GM15510 (cell line): ENCODE results near the gene IRF2BP2.

Source experiments
- POLR2A ChIP-seq: IDR thresholded peaks from 3 replicates; pipeline ENCODE4 v1.6.1; 2011; ENCODE audit warnings: borderline replicate concordance; ENCODE audit not compliant: insufficient read length; ENCODE audit errors: extremely low read depth

IRF2BP2 gene

DNA sequence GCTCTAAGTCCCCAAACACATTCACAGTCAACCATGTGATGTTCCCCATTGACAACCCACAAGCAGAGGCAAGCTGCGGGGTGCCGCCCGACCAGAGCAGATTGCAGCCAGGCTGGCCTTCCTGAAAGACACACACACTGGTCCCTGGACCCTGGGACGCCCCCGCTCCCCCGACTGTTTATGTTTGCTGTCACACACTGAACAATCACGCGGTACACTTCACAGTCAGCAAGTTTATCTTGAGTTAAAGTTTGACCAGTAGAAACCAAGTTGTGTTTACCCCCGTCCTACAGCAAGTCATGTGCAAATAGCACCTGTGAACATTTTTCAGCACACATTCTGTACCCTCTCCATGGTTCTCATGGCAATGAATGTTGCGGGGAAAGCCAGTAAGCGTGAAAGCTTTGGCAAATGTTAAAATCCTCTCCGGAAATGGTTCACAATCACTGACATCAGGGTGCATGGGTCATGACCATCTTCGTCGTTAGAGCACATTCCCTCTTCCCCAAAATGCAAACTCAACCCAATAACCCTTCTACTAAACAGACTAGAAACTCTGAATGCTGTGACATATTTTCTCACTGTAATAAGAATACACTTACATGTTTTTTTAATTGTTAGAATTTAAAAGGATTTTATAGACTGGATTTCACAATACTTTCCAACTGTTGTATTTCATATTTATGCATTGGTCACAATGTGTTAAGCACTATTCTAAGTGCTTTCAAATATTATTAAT is 33.3 kb upstream of the IRF2BP2 start:
- no peak for TF ChIP-seq POLR2A

DNA sequence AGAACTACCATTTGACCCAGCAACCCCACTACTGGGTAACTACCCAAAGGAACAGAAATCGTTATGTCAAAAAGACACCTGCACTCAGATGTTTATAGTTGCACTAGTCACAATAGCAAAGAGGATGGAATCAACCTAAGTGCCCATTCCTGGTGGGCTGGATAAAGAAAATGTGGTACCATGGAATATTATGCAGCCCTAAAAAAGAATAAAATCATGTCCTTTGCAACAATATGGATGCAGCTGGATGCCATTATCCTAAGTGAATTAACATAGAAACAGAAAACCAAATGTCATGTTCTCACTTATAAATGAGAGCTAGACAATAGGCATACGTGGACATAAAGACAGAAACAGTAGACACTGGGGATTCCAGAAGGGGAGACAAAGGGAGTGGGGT is 32.5 kb upstream of the IRF2BP2 start:
- TF ChIP-seq POLR2A: no peak

DNA sequence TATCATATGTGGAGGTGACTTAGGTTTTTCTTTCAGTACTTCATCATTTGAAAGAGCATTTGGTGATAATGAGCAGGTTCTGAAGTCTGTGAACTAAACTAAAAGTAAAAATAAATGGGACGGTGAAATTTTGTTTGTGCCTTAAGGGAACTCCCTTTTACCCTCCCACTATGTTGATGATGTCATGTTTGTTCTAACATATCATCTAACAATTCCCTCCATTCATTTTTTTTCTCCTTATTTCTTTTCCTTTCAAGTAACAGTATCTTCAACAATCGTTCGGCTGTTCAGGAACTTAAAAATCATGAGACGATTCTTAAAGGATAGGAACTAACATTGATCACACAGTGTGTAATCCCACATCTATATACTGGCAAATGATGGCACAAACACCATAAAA is 30.0 kb upstream of the IRF2BP2 start:
- no peak for TF ChIP-seq POLR2A

DNA sequence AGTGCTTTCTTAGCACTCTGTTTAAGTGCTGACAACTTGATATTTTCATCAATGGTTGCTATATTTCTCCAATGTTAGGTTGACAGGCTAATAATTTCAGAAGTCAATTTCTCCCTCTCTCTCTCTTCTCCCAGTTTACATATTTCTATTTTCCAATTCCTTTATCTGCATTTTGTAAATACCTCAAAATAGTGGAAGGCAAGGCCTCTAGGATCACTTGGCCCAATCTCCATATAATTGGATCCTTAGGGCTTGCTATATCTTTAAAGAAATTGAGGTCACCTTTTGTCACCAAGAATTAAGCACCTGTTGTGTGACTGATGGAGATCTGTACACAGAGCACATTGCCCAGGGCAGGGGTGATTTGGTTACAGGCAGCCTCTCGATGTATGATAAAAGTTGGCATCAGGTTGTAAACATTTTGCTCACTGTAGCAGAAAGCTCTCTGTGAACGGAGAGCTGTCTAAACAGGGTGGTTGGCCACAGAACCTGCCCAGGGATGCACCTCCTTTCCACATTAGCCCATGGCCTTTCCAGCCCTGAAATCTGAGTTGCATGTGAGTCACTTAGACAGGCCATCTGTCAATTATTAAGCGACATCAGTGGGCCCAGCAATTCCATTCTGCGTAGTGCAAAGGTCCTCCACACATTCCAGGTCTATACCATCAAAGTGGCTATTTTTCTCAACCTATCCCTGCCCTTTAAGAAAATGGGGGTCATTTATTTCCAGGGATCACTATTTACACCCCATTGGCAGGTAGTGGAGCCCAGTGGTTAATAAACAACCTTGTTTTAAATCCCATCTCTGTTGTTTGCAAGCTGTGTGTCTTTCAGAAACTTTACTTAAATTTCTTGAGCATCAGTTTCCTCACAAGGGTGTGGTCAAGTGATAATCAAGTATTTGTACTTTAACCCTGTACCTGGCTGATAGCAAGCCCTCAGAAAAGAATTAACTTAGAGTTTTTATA is 29.1 kb upstream of the IRF2BP2 start:
- TF ChIP-seq POLR2A: no peak

DNA sequence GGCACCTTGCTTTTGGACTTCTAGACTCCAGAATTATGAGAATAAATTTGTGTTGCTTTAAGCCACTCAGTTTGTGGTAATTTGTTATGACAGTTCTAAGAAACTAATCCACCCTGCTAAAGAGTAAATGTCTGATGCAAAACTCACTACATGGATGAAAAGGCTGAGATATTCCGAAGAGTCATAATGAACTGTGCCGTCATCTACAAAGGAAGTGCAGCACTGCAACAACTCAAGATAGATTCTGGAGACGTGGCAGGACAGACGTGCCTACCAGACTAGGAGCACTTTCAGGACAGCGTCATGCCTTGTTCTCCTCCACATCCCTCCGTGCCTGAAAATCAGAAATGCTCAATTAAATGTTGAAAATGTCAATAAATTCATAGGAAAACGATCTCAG is 24.4 kb upstream of the IRF2BP2 start:
- no peak for TF ChIP-seq POLR2A

DNA sequence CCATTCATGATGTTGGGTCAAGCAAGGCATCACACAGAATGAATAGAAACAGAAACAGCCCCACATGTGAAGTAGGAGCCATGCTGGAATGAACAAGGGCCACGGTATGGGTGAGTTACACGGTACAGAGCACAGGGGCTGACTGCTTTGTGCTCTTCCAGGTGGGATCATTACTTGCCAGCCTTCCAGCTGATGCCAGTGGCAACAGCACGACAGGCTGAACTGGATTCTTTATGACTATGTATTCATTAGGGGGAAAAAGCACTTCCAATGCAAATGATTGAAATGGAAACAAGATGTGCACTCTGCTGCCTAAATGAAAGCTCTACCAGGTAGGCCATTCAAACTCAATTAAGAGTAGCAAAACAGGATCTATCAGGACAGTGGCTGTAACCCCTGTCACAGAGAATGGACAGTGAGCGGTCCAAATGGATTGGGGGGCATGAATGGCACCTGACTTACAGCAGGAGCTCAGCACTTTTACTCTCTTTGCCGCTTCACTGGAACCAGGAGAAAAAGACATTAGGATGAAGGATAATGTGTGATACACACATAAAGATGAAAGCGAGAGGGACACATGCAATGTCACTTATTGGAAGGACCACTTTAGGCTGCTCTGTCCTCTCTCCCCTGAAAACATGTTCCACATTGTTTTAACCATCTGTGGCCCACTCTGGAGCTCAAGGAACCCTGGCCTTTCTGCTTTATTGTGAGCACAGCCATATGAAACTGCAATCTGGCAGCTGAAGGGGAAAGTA is 23.4 kb upstream of the IRF2BP2 start:
- TF ChIP-seq POLR2A: no peak

DNA sequence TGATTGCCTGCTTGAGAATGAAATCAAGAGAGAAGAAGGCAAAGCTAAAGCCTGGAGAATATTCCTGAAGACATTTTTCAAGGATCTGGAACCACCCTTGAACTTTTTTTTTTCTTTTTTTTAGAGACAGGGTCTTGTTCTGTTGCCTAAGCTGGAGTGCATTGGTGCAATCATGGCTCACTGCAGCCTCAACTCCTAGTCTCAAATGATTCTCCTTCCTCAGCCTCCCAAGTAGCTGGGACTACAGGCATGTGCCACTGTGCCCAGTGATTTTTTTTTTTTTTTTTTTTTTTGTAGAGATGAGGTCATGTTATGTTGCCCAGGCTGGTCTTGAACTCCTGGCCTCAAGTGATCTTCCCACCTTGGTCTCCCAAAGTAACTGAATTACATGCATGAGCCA is 22.2 kb upstream of the IRF2BP2 start:
- TF ChIP-seq POLR2A: no peak

DNA sequence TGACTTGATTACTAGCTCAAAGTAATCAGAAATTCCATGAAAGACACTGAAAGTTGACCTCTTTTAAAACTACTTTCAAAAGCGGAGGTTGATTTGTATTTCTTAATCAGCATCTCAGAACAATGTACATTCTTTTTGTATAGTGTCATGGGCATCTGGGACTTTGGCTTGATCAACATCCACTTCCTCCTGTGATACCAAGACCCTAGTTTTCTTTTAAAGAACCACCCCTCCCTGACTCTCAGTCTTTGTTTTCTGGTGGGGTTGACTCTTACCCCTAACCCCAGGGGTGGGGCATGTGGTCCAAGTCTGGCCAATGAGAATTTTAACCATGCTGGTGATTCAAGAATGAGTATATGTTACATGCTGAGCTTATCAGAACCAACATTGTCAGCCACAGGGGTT is 21.7 kb upstream of the IRF2BP2 start:
- no peak for TF ChIP-seq POLR2A

DNA sequence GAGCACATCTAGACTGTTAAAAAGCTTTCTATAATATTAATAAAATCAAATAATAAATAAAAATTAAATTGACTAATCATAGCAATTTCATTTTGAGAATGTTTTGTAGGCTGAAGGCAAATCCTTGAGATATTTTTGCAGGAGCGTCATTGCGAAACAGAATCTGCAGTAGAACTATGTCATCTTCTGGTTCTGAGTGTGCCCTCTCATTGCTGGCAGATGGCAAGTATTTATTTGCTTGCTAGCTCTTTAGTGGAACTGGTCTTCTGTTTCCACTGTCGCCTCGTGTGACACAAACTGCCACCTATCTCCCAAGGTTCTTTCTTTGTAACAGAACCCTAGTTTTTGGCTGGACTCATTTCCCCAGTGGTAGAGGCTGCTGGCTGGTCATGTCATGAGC is 19.0 kb upstream of the IRF2BP2 start:
- TF ChIP-seq POLR2A: no peak

DNA sequence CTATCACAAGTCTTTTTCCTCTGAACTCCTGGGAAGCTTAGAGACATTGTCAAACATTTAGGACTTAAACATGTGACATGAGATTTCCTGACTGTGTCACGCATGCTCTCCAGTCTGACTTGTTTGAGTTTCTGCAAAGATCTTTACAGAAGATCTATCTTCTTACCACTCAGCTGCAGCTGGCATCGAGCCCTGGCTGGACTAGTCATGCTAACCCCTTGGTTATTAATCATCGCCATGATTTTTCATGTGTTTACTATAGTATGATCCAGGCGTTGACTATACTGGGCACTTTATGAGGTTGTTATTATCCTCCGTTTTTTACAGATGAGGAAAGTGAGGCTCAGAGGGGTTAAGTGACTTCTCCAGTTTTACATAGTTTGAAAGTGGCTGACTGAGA is 18.1 kb upstream of the IRF2BP2 start:
- no peak for TF ChIP-seq POLR2A

DNA sequence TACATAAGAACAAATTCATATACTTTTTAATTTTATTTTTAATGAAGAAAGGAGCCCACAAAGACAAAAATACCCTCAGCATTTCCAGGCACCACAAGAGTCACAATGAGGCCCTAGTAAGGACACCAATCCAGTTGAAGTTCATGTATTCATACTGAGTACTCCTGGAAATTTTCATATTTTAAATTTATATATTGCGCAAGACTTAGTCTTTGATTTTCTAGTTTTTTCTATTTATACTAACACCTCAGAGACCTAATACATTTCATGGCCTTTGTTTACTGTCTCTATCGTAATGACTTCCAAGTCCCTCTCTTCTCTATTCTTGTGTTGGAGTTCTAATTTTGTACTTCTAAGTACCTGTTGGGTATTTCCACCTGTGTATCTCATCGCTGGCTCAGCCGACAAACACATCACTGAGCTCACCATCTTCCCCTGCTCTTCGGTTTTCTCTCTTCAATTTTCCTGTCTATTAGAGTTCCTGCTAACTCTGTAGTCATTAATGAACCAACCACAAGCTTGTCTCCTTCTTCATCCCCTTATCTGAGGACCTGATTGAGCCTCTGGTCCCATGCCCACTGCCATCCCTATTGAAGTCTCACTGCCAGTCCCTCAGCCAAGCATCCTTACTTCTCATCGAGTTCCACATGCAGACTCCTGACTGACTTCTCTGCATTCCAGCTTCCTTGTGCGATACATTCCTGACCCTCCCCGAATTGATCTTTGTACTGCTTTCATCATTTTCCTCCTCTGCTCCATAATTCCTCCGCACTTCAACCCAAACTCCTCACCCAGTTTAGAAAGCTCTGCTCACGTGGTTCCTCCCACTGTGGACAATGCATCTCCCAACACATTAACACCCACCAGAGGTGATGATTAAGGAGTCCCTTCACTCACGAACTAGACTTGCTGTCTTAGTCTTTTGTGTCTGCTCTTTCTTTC is 17.3 kb upstream of the IRF2BP2 start:
- TF ChIP-seq POLR2A: no peak

DNA sequence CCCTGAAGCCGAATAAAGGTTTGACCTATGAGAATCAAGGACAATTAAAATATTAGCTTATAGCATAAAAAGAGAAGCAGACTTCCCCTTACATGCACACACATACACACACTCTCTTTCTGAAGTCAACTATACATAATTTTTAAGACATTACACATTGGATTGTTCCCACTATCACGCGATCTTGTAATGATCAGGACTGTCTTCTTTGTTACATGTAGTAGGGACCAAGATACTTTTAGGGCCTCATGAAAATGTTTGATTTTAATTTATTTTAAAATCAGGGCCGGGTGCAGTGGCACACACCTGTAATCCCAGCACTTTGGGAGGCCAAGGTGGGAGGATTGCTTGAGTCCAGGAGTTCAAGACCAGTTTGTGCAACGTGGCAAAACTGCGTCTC is 16.4 kb upstream of the IRF2BP2 start:
- TF ChIP-seq POLR2A: no peak

DNA sequence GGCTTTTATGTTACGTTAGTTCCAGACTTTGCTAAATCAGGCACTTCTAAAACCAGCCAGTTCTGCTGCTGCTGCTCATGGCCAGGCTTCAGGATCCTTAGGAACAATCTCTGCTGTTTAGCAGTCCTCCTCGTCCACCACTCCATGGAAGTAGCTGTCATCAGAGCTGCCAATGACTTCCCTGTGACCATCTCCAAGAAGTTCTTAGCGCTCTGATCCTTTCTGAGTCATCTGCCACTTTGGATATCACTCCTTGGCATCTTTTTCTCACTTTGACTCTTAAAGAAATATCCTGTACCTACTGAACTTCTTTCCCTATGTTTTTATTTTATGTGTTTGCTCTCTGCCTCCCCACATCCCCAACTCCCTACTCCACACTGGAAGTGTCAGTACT is 14.7 kb upstream of the IRF2BP2 start:
- TF ChIP-seq POLR2A: no peak

DNA sequence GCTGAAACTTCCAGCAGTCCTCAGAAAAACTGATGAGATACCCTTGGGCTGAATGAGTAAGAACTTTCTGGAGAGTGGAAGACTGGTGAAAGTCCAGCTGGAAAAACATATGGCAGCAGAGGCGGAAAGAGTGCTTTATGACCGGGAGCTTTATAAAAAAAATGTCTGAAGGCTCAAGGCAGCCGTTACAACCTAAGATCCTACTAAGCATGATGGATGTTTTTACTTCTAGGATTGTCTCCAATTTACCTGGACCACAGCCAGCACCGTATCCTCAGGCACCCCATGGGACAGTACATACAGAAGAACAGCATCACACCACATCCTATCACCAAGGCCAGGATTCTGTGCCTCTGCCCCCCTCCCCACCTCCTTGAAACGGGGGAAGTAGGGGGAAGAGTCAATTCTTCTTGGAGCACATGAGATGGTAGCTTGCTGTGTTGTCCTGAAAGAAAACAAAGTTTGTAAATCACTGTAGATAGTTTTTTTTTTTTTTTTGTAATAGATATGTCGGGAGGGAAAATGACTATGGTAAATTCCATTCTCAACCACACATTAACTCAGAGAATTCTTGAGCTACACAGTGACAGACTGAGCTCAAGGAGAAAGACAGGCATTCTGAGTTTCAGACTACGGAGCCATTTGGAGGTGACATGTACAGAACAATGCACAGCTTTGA is 11.8 kb upstream of the IRF2BP2 start:
- TF ChIP-seq POLR2A: no peak

DNA sequence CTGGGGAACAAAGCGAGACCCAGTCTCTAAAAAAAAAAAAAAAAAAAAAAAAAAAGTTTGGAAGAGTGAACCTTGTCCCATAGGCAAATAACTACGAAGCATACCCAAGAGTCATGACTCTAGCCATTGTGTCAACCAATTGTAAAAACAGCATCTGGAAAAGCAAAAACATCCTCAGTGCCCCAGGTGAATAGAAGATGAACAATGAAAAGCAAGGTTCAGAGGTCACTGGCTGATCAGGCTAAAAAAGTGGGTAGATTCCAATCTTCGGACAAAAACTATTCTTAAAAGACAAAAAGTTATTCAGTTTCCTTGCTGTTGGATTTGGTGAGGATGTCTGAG is 11.1 kb upstream of the IRF2BP2 start:
- TF ChIP-seq POLR2A: no peak
